ENCODE results near the gene HIC2. TPM values are rescaled to one million over a fixed set of nuclear protein-coding genes. Genes with fewer than 3 reads are reported as not detected.

Gene HIC2
- total and polyA plus RNA-seq, 9 of the 15 experiments (the other 6 are each of a cell fraction or from before 2014, with no cell fraction given), result 1.7 to 117 (median 35.5) TPM

DNA sequence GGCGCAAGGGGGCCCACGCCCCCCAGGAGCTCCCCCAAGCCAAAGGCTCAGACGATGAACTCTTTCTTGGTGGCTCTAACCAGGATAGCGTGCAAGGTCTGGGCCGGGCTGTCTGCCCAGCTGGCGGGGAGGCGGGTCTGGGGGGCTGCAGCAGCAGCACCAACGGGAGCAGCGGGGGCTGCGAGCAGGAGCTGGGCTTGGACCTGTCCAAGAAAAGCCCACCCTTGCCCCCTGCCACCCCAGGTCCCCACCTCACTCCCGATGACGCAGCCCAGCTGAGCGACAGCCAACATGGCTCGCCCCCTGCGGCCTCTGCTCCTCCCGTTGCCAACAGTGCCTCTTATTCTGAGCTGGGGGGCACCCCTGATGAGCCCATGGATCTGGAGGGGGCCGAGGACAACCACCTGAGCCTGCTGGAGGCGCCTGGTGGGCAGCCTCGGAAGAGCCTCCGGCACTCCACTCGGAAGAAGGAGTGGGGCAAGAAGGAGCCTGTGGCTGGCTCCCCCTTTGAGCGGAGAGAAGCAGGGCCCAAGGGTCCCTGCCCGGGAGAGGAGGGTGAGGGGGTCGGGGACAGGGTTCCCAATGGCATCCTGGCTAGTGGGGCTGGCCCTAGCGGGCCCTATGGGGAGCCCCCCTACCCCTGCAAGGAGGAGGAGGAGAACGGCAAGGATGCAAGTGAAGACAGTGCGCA lies 28.4 kb downstream of the HIC2 start (continued):
- TF ChIP-seq, protein P1, sequence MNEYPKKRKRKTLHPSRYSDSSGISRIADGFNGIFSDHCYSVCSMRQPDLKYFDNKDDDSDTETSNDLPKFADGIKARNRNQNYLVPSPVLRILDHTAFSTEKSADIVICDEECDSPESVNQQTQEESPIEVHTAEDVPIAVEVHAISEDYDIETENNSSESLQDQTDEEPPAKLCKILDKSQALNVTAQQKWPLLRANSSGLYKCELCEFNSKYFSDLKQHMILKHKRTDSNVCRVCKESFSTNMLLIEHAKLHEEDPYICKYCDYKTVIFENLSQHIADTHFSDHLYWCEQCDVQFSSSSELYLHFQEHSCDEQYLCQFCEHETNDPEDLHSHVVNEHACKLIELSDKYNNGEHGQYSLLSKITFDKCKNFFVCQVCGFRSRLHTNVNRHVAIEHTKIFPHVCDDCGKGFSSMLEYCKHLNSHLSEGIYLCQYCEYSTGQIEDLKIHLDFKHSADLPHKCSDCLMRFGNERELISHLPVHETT (CRISPR knock-in tag; conservative IDR thresholded peaks at IDR 0.05 in 1 of 2, IDR thresholded peaks at IDR 0.05 in 1 of 2), result 0 out of 4 replicates have a peak, but pooled peaks of 1 of the 2 experiments have one; percentile 49
- TF ChIP-seq BRCA1 (IDR thresholded peaks at IDR 0.05), result no peak
- no peak for TF ChIP-seq BRCA1 (CRISPR knock-in tag; IDR thresholded peaks at IDR 0.05)
- TF ChIP-seq PCBP1 (IDR thresholded peaks at IDR 0.05; ENCODE audit: low read depth, low read length, poor library complexity, severe bottlenecking), result peak; percentile 80
- TF ChIP-seq ILF3 (IDR thresholded peaks at IDR 0.05; ENCODE audit: borderline replicate concordance), result no peak
- no peak for TF ChIP-seq CBX1 (IDR thresholded peaks at IDR 0.05; ENCODE audit: low read depth)
- TF ChIP-seq TEAD2 (tag; IDR thresholded peaks at IDR 0.05), result no peak
- TF ChIP-seq, protein P2, sequence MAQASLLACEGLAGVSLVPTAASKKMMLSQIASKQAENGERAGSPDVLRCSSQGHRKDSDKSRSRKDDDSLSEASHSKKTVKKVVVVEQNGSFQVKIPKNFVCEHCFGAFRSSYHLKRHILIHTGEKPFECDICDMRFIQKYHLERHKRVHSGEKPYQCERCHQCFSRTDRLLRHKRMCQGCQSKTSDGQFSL (CRISPR knock-in tag; IDR thresholded peaks at IDR 0.05), result peak; percentile 17; the same call in 1 of the 2 replicates
- TF ChIP-seq, protein P2 (tag; IDR thresholded peaks at IDR 0.05), result 0 out of 4 replicates have a peak, but pooled peaks of 1 of the 2 experiments have one; percentile 39
- TF ChIP-seq, protein P3, sequence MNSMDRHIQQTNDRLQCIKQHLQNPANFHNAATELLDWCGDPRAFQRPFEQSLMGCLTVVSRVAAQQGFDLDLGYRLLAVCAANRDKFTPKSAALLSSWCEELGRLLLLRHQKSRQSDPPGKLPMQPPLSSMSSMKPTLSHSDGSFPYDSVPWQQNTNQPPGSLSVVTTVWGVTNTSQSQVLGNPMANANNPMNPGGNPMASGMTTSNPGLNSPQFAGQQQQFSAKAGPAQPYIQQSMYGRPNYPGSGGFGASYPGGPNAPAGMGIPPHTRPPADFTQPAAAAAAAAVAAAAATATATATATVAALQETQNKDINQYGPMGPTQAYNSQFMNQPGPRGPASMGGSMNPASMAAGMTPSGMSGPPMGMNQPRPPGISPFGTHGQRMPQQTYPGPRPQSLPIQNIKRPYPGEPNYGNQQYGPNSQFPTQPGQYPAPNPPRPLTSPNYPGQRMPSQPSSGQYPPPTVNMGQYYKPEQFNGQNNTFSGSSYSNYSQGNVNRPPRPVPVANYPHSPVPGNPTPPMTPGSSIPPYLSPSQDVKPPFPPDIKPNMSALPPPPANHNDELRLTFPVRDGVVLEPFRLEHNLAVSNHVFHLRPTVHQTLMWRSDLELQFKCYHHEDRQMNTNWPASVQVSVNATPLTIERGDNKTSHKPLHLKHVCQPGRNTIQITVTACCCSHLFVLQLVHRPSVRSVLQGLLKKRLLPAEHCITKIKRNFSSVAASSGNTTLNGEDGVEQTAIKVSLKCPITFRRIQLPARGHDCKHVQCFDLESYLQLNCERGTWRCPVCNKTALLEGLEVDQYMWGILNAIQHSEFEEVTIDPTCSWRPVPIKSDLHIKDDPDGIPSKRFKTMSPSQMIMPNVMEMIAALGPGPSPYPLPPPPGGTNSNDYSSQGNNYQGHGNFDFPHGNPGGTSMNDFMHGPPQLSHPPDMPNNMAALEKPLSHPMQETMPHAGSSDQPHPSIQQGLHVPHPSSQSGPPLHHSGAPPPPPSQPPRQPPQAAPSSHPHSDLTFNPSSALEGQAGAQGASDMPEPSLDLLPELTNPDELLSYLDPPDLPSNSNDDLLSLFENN (IDR thresholded peaks at IDR 0.05; ENCODE audit: low read depth in 2 of 2, low read length in 2 of 2), result no peak
- TF ChIP-seq MYC (IDR thresholded peaks at IDR 0.05; ENCODE audit: low read depth, low read length), result no peak
- no peak for TF ChIP-seq MYC (CRISPR knock-in tag; IDR thresholded peaks at IDR 0.05; ENCODE audit: borderline replicate concordance, low read depth)
- TF ChIP-seq ELF2 (CRISPR knock-in tag; IDR thresholded peaks at IDR 0.05), result no peak
- TF ChIP-seq POLR2AphosphoS5 (IDR thresholded peaks at IDR 0.05; ENCODE audit: control insufficient read depth, insufficient read depth, low read depth, low read length), result peak; percentile 0; the same call in 1 of the 2 replicates
- no peak for TF ChIP-seq SMARCC2 (IDR thresholded peaks at IDR 0.05; ENCODE audit: low read depth)
- no peak for TF ChIP-seq ZNF311 (CRISPR knock-in tag; IDR thresholded peaks at IDR 0.05)

All from K562 (cell line).